OCI-LY7 (cell line): ENCODE data around the gene SCN3A. TPM values are rescaled to one million over a fixed set of nuclear protein-coding genes. Genes with fewer than 3 reads are reported as not detected.

ENCODE experiments used
- BruUV-seq: library from RNA; stranded (reverse); fragments of 400-500 nt; replicated peaks from 2 replicates; lab custom pipeline; 2021; lab: Mats Ljungman, UMichigan
- CTCF ChIA-PET: fragments of 300-600 bp; sonication (Branson Sonifier 250); formaldehyde crosslinking; loops from one replicate; lab custom pipeline; 2022; ENCODE audit warnings: antibody characterized with exemption; ENCODE audit not compliant: unreplicated experiment; lab: Charles Lee
- POLR2A ChIA-PET: fragments of 300-600 bp; sonication (Branson Sonifier 250); formaldehyde crosslinking; loops from one replicate; lab custom pipeline; 2022; ENCODE audit warnings: antibody characterized with exemption; lab: Charles Lee
- DNase-seq: peaks from one replicate; pipeline ENCODE4 v3.0.0-alpha.2; 2015; ENCODE audit warnings: low spot score
- H2AFZ ChIP-seq: fragments of 200-600 bp; sonication (generic), shearing (Covaris generic); 2 replicates; pipeline ENCODE4 v1.6.1; 2014; ENCODE audit warnings: mild to moderate bottlenecking, antibody characterized with exemption, low read length, moderate library complexity
- H3K27ac ChIP-seq: fragments of 200-600 bp; sonication (generic); 2 replicates; pipeline ENCODE4 v1.5.1; 2014; ENCODE audit warnings: mixed run types, low read depth, mild to moderate bottlenecking, moderate library complexity, low read length, inconsistent platforms; ENCODE audit not compliant: poor library complexity, severe bottlenecking
- H3K36me3 ChIP-seq: fragments of 200-600 bp; sonication (generic); 2 replicates; pipeline ENCODE4 v1.6.1; 2014; ENCODE audit warnings: mild to moderate bottlenecking, antibody characterized with exemption, low read length, moderate library complexity, mixed read lengths; ENCODE audit not compliant: insufficient read depth
- H3K4me1 ChIP-seq: fragments of 200-600 bp; sonication (generic); 2 replicates; pipeline ENCODE4 v1.5.1; 2014; ENCODE audit warnings: mild to moderate bottlenecking, low read length; ENCODE audit not compliant: insufficient read depth, poor library complexity, severe bottlenecking
- H3K4me2 ChIP-seq: fragments of 200-600 bp; sonication (generic); 2 replicates; pipeline ENCODE4 v1.6.1; 2014; ENCODE audit warnings: mild to moderate bottlenecking, low read length
- H3K4me3 ChIP-seq: fragments of 200-600 bp; sonication (generic); 2 replicates; pipeline ENCODE4 v1.5.1; 2014; ENCODE audit warnings: mild to moderate bottlenecking, low read depth, low read length; ENCODE audit not compliant: poor library complexity, severe bottlenecking
- H3K79me2 ChIP-seq: fragments of 200-600 bp; sonication (generic); 2 replicates; pipeline ENCODE4 v1.6.1; 2016; ENCODE audit warnings: low read depth, mild to moderate bottlenecking, low read length, moderate library complexity, mixed read lengths; ENCODE audit not compliant: insufficient read depth
- H3K9me2 ChIP-seq: fragments of 200-600 bp; sonication (generic); 2 replicates; pipeline ENCODE4 v1.6.1; 2016; ENCODE audit warnings: mild to moderate bottlenecking, low read length, mixed read lengths; ENCODE audit not compliant: insufficient read depth
- H3K9me3 ChIP-seq: fragments of 200-600 bp; sonication (generic); 2 replicates; pipeline ENCODE4 v1.6.1; 2014; ENCODE audit warnings: mild to moderate bottlenecking, mixed run types, low read length, mixed read lengths
- H4K20me1 ChIP-seq: fragments of 200-600 bp; sonication (generic); 2 replicates; pipeline ENCODE4 v1.6.1; 2014; ENCODE audit warnings: mild to moderate bottlenecking, antibody characterized with exemption, low read length, moderate library complexity, mixed read lengths; ENCODE audit not compliant: insufficient read depth
- EZH2phosphoT487 ChIP-seq: fragments of 200-600 bp; sonication (generic); IDR thresholded peaks from 2 replicates; pipeline ENCODE4 v1.6.1; 2018; ENCODE audit warnings: low read depth, borderline replicate concordance, mild to moderate bottlenecking, mixed run types, antibody characterized with exemption, low read length, moderate library complexity, mixed read lengths
- intact Hi-C: fragments of 100-400 bp; cut with micrococcal nuclease; formaldehyde crosslinking; loops from one replicate; pipeline ENCODE4 v1.10.0; 2022; ENCODE audit not compliant: unreplicated experiment
- total RNA-seq, 2 experiments: library from RNA; depleted of rRNA in 1 of 2; stranded (reverse); fragments of >200 nt in 1 of 2; shearing (Covaris generic) in 1 of 2; gene quantifications; 2 replicates each; pipeline ENCODE4 v1.2.3, GENCODE V29; 2014 to 2022
- TF ChIP-seq, protein P1 (sequence below): fragments of 200-600 bp; sonication (generic); conservative IDR thresholded peaks from 2 replicates; pipeline ENCODE4 v1.5.1; 2014; ENCODE audit warnings: mild to moderate bottlenecking, antibody characterized with exemption, low read length, moderate library complexity, mixed read lengths

The SCN3A gene
- total RNA-seq, 2 experiments from 2014 or later = 7.1 to 8.0 TPM

DNA sequence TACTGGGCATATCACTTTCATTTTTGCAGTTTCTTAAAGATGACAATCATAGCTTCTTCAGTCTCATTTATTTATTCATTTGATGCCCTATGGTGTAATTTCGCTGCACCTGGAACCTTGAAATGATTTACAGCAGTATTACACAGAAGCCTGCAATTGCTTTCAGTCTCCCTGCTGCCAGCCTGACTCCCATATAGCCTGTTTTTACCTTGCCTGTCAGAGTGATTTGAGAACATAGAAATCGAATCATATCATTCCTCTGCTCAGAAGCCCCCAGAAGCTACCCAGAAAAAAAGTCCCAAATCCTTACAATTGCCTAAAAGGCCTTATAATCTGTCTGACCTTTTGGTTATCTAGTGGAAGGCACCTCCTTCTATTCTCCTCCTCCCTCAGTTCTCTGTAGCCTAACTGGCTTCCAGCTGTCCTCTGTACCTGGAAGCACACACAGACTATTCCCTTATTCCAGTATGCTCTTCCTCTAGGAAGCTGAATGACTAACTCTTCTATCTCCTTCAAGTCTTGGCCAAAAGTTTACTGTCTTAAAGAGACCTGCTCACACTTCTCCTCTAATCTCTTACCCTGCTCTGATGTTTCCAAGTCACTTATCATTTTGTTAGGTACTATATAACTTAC, 12.6 kb downstream of the SCN3A start:
- TF ChIP-seq EZH2phosphoT487 = no peak
- TF ChIP-seq, protein P1, sequence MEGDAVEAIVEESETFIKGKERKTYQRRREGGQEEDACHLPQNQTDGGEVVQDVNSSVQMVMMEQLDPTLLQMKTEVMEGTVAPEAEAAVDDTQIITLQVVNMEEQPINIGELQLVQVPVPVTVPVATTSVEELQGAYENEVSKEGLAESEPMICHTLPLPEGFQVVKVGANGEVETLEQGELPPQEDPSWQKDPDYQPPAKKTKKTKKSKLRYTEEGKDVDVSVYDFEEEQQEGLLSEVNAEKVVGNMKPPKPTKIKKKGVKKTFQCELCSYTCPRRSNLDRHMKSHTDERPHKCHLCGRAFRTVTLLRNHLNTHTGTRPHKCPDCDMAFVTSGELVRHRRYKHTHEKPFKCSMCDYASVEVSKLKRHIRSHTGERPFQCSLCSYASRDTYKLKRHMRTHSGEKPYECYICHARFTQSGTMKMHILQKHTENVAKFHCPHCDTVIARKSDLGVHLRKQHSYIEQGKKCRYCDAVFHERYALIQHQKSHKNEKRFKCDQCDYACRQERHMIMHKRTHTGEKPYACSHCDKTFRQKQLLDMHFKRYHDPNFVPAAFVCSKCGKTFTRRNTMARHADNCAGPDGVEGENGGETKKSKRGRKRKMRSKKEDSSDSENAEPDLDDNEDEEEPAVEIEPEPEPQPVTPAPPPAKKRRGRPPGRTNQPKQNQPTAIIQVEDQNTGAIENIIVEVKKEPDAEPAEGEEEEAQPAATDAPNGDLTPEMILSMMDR = no peak
- peaks cover 23% of the 10 kb centered on the region; the same call in 1 of the 2 replicates for H3K79me2 ChIP-seq
- peak overlapping the region; percentile 45 for H3K4me2 ChIP-seq
- H4K20me1 ChIP-seq = no peaks in the 10 kb centered on the region
- POLR2A ChIA-PET = interaction anchor here (0.6 to 2.9 kb wide), 11 partner anchors 8 to 655 kb away, joined by 3 to 14 read pairs (median 4); partner anchors contain the start of gene SCN3A
- H3K4me1 ChIP-seq = peaks cover 61% of the 10 kb centered on the region
- DNase-seq = peak; percentile 4
- H3K9me2 ChIP-seq = no peaks in the 10 kb centered on the region
- peak overlapping the region; percentile 10 for H3K27ac ChIP-seq
- H3K36me3 ChIP-seq = 0 out of 2 replicates have a peak, but pooled peaks cover 3% of the 10 kb centered on the region
- peak overlapping the region; percentile 13 for H3K4me3 ChIP-seq
- no peaks in the 10 kb centered on the region for H3K9me3 ChIP-seq
- CTCF ChIA-PET = interaction anchor here (1.6 kb wide), 1 partner anchor 12 kb away, joined by 4 read pairs; no protein-coding TSS in a partner anchor
- intact Hi-C loops = loop anchor here (1.0 kb wide), 1 partner anchor 13 kb away; the partner anchor contains the start of gene SCN3A
- H2AFZ ChIP-seq = no peak overlapping the region
- BruUV-seq = no TSS peak

DNA sequence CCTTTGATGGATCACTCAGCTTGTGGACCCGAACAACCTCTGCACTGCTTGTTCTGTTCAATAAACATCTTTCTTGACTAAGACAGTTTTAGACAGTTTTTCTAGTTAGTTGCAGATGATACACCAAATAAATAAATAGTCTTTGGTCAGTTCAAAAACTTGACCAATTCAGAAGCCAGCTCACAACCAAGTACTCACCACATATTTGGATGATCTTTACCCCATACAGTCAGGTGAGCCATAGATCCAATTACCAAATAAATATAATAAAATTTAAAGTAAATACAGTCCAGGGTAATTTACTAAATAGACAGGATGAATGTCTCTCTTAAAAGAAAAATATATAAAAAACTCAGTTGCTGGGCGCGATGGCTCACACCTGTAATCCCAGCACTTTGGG, 18.2 kb downstream of the SCN3A start:
- H3K4me2 ChIP-seq = no peak overlapping the region
- no peak overlapping the region for H3K4me3 ChIP-seq
- no peaks in the 10 kb centered on the region for H4K20me1 ChIP-seq
- no peaks in the 10 kb centered on the region for H3K9me2 ChIP-seq
- ChIA-PET CTCF (no interaction called here), POLR2A (interaction anchor here (1.1 to 1.5 kb wide), 2 partner anchors 18 to 38 kb away, joined by 7 read pairs; partner anchors contain the start of gene SCN3A)
- no peaks in the 10 kb centered on the region for H3K9me3 ChIP-seq
- intact Hi-C loops = no loop called here
- H3K27ac ChIP-seq = no peak overlapping the region
- no peaks in the 10 kb centered on the region for H3K79me2 ChIP-seq
- 0 out of 2 replicates have a peak, but pooled peaks cover 3% of the 10 kb centered on the region for H3K36me3 ChIP-seq
- H2AFZ ChIP-seq = no peak overlapping the region
- no peak for DNase-seq
- H3K4me1 ChIP-seq = peaks cover 6% of the 10 kb centered on the region
- TF ChIP-seq, protein P1 = no peak
- no peak for TF ChIP-seq EZH2phosphoT487
- no TSS peak for BruUV-seq

DNA sequence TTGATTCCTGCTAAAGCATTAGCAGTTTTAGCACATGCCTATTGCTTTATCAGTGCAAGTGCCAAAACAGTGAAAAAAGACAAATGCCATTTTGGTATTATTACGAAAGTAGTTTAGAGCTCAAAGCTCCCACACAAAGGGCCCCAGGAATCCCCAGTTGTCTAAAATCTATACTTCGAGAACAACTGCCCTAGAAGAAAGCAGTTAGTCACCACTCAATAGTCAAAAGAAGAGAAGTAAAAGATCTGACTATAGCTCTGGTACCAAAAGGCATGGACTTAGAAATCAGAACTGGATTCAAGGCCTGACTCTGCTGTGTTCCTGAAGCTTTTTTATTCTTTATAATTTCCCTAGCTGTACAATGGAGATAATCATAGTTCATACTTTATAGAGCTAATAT, 21.8 kb downstream of the SCN3A start:
- Histone ChIP-seq H3K36me3 (no peaks in the 10 kb centered on the region), H4K20me1 (no peaks in the 10 kb centered on the region), H3K4me3 (no peak overlapping the region), H3K9me3 (no peaks in the 10 kb centered on the region), H3K4me1 (no peaks in the 10 kb centered on the region), H3K27ac (no peak overlapping the region), H3K9me2 (no peaks in the 10 kb centered on the region), H2AFZ (no peak overlapping the region), H3K79me2 (no peaks in the 10 kb centered on the region), H3K4me2 (no peak overlapping the region)
- ChIA-PET POLR2A (interaction anchor here (0.7 to 2.5 kb wide), 5 partner anchors 9 to 317 kb away, joined by 3 to 12 read pairs (median 5); partner anchors contain the start of gene SCN3A), CTCF (no interaction called here)
- no TSS peak for BruUV-seq
- intact Hi-C loops = no loop called here
- TF ChIP-seq, protein P1 = no peak
- TF ChIP-seq EZH2phosphoT487 = no peak
- no peak for DNase-seq
